Fibroblast of gingiva (primary cell): ENCODE results near the gene F12.
A peak's percentile ranks its signal among the peaks of the same experiment; 100 is the strongest.
"Not testable (repeated sequence)": the region's sequence is repeated elsewhere in the genome, so short reads cannot be mapped to it uniquely, and the experiment has no call there.

Experiments
- DNase-seq: peaks from one replicate; pipeline ENCODE4 v3.0.0-alpha.2; 2011; ENCODE audit warnings: low read depth

The F12 gene

GRCh38 chr5:177367981-177368868 lies 41.1 kb downstream of the F12 start:
- DNase-seq: no peak

- no peak for DNase-seq
Observed at GRCh38 chr5:177367323-177367848, 42.0 kb downstream of the F12 start.

GRCh38 chr5:177366528-177367322 lies 42.6 kb downstream of the F12 start:
- peak; percentile 75 for DNase-seq

GRCh38 chr5:177365845-177366527 lies 43.4 kb downstream of the F12 start:
- DNase-seq: no peak

GRCh38 chr5:177364159-177364962 lies 45.0 kb downstream of the F12 start:
- DNase-seq: no peak

- no peak for DNase-seq
Observed at GRCh38 chr5:177363565-177363964, 45.8 kb downstream of the F12 start.

GRCh38 chr5:177362610-177363507 lies 46.5 kb downstream of the F12 start:
- DNase-seq: no peak

GRCh38 chr5:177362292-177362609 lies 47.1 kb downstream of the F12 start:
- no peak for DNase-seq

GRCh38 chr5:177361418-177362291 lies 47.7 kb downstream of the F12 start:
- no peak for DNase-seq

GRCh38 chr5:177360740-177361139 lies 48.6 kb downstream of the F12 start:
- DNase-seq: not testable (repeated sequence)

GRCh38 chr5:177359860-177360259 lies 49.5 kb downstream of the F12 start:
- DNase-seq: no peak

GRCh38 chr5:177359451-177359851 lies 49.9 kb downstream of the F12 start:
- no peak for DNase-seq

GRCh38 chr5:177358370-177358819 lies 51.0 kb downstream of the F12 start:
- no peak for DNase-seq

- no peak for DNase-seq
Observed at GRCh38 chr5:177357459-177358351, 51.7 kb downstream of the F12 start, which contains the start of gene RGS14. Gene RGS14 (plus strand): TSS chr5:177357924. CDS start chr5:177358025, 101 bp downstream.

- no peak for DNase-seq
Observed at GRCh38 chr5:177357146-177357458, 52.3 kb downstream of the F12 start.

GRCh38 chr5:177356746-177357145 lies 52.6 kb downstream of the F12 start:
- no peak for DNase-seq

- no peak for DNase-seq
Observed at GRCh38 chr5:177355868-177356168, 53.5 kb downstream of the F12 start.

GRCh38 chr5:177355162-177355867 lies 54.0 kb downstream of the F12 start:
- no peak for DNase-seq
